Muscle layer of duodenum (tissue), 2 donors: Measurements from ENCODE around the gene PLEKHG1.
A peak's percentile ranks its signal among the peaks of the same experiment; 100 is the strongest.

ENCODE experiments used
- H3K27ac ChIP-seq: one replicate; pipeline ENCODE4 v1.7.0; 2013; ENCODE audit warnings: mild to moderate bottlenecking, low read length
- H3K27me3 ChIP-seq: one replicate; pipeline ENCODE4 v1.7.0; 2013; ENCODE audit warnings: low read depth, mild to moderate bottlenecking, control low read depth, low read length
- H3K36me3 ChIP-seq, 2 donors: one replicate each; pipeline ENCODE4 v1.7.0; 2013; ENCODE audit warnings: low read length in 2 of 2, control low read depth in 1 of 2, mild to moderate bottlenecking in 1 of 2; ENCODE audit not compliant: insufficient read depth in 2 of 2, control insufficient read depth in 1 of 2
- H3K4me1 ChIP-seq, 2 donors: one replicate each; pipeline ENCODE4 v1.7.0; 2013; ENCODE audit warnings: low read length in 2 of 2, mild to moderate bottlenecking in 2 of 2, control low read depth in 1 of 2, moderate library complexity in 1 of 2; ENCODE audit not compliant: insufficient read depth in 2 of 2, control insufficient read depth in 1 of 2
- H3K4me3 ChIP-seq, 2 donors: one replicate each; pipeline ENCODE4 v1.7.0; 2013; ENCODE audit warnings: low read length in 2 of 2, low read depth in 1 of 2, mild to moderate bottlenecking in 1 of 2
- H3K9me3 ChIP-seq, 2 donors: one replicate each; pipeline ENCODE4 v1.7.0; 2013; ENCODE audit warnings: low read length in 2 of 2, control low read depth in 1 of 2, mild to moderate bottlenecking in 1 of 2; ENCODE audit not compliant: control insufficient read depth in 1 of 2
- donor health status: healthy.

PLEKHG1 gene

DNA sequence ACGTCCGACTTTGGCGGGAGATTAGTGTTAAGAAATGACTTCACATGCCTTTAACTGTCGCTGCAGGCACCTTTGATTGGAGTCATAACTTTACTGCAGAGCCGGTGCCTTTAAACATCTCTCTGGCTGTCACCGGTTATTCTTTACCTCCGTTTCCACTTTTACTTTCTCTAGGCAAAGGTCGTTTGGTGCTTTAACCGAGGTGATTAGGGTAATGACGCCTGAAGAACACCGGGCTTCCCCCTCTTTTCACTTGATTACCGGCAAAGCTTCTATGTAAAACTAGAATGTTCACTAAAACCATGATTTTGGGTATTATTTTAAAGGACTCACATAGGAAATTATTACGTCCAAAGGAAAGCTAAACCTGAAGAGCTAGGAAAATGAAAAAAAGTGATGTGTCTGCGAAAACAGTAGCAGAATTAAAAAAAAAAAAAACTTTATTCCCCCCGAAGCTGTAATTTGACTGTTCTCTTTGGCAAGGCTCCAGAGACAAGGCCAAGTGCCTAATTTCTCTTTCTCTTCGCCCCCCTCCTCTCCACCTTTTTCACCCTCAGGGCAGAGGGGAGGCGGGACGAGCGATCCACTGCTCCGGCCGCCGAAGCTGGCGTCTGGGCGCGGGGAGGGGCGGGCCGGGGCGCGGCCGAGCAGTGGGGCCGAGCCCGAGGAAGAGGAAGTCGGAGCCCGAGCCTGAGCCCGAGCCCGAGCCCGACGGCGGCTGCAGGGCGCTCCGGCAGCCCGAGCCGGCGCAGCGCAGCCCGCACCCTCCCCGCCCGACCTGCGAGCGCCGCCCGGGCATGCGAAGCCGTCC lies at the start of gene PLEKHG1:
PLEKHG1 (plus strand) TSS at position 687 of the 811 bp plus-strand sequence. CDS start 133,797 bp downstream, outside the sequence.
- Histone ChIP-seq H3K27me3 (no peaks in the 10 kb centered on the region), H3K4me1 (no peaks in the 10 kb centered on the region), H3K36me3 (no peaks in the 10 kb centered on the region), H3K4me3 (peak within 1 kb of the TSS; percentile 62 to 79), H3K9me3 (no peaks in the 10 kb centered on the region), H3K27ac (peak within 1 kb of the TSS; percentile 82)

GRCh38 chr6:150550244-150550643 lies 49.4 kb upstream of the PLEKHG1 start:
- Histone ChIP-seq H3K27ac (no peak overlapping the region), H3K4me3 (no peak overlapping the region), H3K4me1 (peaks cover 4 to 6% of the 10 kb centered on the region in 2 donors), H3K9me3 (no peaks in the 10 kb centered on the region), H3K36me3 (no peaks in the 10 kb centered on the region), H3K27me3 (no peaks in the 10 kb centered on the region)

- Histone ChIP-seq H3K9me3 (no peaks in the 10 kb centered on the region), H3K4me3 (no peak overlapping the region), H3K36me3 (no peaks in the 10 kb centered on the region), H3K27ac (no peak overlapping the region), H3K4me1 (no peaks in the 10 kb centered on the region), H3K27me3 (no peaks in the 10 kb centered on the region)
These were observed 42.6 kb upstream of the PLEKHG1 start for GRCh38 chr6:150557043-150557599.

- no peaks in the 10 kb centered on the region for H3K27me3 ChIP-seq
- no peaks in the 10 kb centered on the region for H3K4me1 ChIP-seq
- no peaks in the 10 kb centered on the region for H3K36me3 ChIP-seq
- no peaks in the 10 kb centered on the region for H3K9me3 ChIP-seq
- no peak overlapping the region for H3K4me3 ChIP-seq
- no peak overlapping the region for H3K27ac ChIP-seq
These were observed 39.4 kb upstream of the PLEKHG1 start for GRCh38 chr6:150560004-150560883.

GRCh38 chr6:150560884-150561219 lies 38.8 kb upstream of the PLEKHG1 start:
- no peak overlapping the region for H3K4me3 ChIP-seq
- no peaks in the 10 kb centered on the region for H3K9me3 ChIP-seq
- no peak overlapping the region for H3K27ac ChIP-seq
- H3K36me3 ChIP-seq, result no peaks in the 10 kb centered on the region
- no peaks in the 10 kb centered on the region for H3K4me1 ChIP-seq
- no peaks in the 10 kb centered on the region for H3K27me3 ChIP-seq

- peaks cover 0 to 2% of the 10 kb centered on the region in 2 donors for H3K9me3 ChIP-seq
- H3K4me1 ChIP-seq, result no peaks in the 10 kb centered on the region
- no peak overlapping the region for H3K4me3 ChIP-seq
- H3K27me3 ChIP-seq, result no peaks in the 10 kb centered on the region
- H3K27ac ChIP-seq, result no peak overlapping the region
- no peaks in the 10 kb centered on the region for H3K36me3 ChIP-seq
These were observed 33.7 kb upstream of the PLEKHG1 start for GRCh38 chr6:150565945-150566344.

- no peaks in the 10 kb centered on the region for H3K36me3 ChIP-seq
- H3K27ac ChIP-seq, result no peak overlapping the region
- peaks cover 0 to 2% of the 10 kb centered on the region in 2 donors for H3K9me3 ChIP-seq
- no peaks in the 10 kb centered on the region for H3K27me3 ChIP-seq
- no peak overlapping the region for H3K4me3 ChIP-seq
- no peaks in the 10 kb centered on the region for H3K4me1 ChIP-seq
These were observed 33.2 kb upstream of the PLEKHG1 start for GRCh38 chr6:150566486-150566885.

DNA sequence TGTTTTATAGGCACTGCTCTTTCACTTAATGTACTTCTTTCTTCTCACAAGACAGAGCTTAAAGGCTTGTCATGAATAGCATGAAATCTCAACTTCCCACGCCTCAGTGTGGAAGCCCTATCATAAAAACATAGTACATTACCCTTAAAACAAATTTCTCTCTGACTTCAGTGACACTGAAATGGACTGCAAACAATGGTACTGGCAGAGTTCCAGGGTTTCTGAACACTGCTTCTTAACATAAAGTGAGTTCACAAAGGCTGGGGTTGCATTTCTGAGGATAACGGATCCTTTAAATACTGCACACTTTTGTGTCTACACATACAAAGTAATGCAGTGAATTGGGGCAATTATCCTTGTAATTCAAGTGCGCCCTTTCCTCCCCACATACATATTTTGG lies 32.3 kb upstream of the PLEKHG1 start:
- Histone ChIP-seq H3K27ac (no peak overlapping the region), H3K9me3 (peaks cover 0 to 2% of the 10 kb centered on the region in 2 donors), H3K36me3 (no peaks in the 10 kb centered on the region), H3K4me1 (no peaks in the 10 kb centered on the region), H3K4me3 (no peak overlapping the region), H3K27me3 (no peaks in the 10 kb centered on the region)

GRCh38 chr6:150567823-150568383 lies 31.8 kb upstream of the PLEKHG1 start:
- Histone ChIP-seq H3K4me1 (no peaks in the 10 kb centered on the region), H3K27ac (no peak overlapping the region), H3K9me3 (peaks cover 0 to 2% of the 10 kb centered on the region in 2 donors), H3K27me3 (no peaks in the 10 kb centered on the region), H3K4me3 (no peak overlapping the region), H3K36me3 (no peaks in the 10 kb centered on the region)

DNA sequence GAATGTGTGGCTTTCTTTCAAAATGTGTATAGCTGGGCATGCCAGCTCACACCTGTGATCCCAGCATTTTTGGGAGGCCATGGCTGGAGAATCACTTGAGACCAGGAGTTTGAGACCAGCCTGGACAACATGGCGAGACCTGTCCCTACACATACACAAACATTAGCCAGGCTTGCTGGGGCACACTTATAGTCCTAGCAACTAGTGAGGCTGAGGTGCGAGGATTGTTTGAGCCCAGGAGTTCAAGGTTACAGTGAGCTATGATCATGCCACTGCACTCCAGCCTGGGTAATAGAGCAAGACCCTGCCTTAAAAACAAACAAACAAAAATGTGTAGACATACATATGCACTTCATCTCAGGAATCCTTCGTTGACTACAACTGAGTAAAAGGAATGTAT lies 31.1 kb upstream of the PLEKHG1 start:
- Histone ChIP-seq H3K4me3 (no peak overlapping the region), H3K4me1 (no peaks in the 10 kb centered on the region), H3K36me3 (no peaks in the 10 kb centered on the region), H3K27me3 (no peaks in the 10 kb centered on the region), H3K27ac (no peak overlapping the region), H3K9me3 (peaks cover 0 to 2% of the 10 kb centered on the region in 2 donors)

- Histone ChIP-seq H3K9me3 (peaks cover 0 to 2% of the 10 kb centered on the region in 2 donors), H3K4me1 (no peaks in the 10 kb centered on the region), H3K27ac (no peak overlapping the region), H3K4me3 (no peak overlapping the region), H3K27me3 (no peaks in the 10 kb centered on the region), H3K36me3 (no peaks in the 10 kb centered on the region)
These were observed 30.5 kb upstream of the PLEKHG1 start for GRCh38 chr6:150569161-150569560.
